Fibroblast of lung (primary cell): ENCODE results near the gene ZFYVE28. TPM values are rescaled to one million over a fixed set of nuclear protein-coding genes. Genes with fewer than 3 reads are reported as not detected.

Source experiments
- DNase-seq, 2 donors: peaks; one replicate each; pipeline versions ENCODE4 v3.0.0 to v3.0.0-alpha.2; 2010; ENCODE audit warnings: low read depth in 2 of 2
- H2AFZ ChIP-seq: 2 replicates; pipeline ENCODE4 v1.5.1; 2012; ENCODE audit warnings: low read length, control low read depth, inconsistent platforms
- H3K27ac ChIP-seq: 2 replicates; pipeline ENCODE4 v1.5.1; 2011; ENCODE audit warnings: low read length, control low read depth; ENCODE audit not compliant: insufficient read depth
- H3K27me3 ChIP-seq: 2 replicates; pipeline ENCODE4 v1.5.1; 2011; ENCODE audit warnings: mild to moderate bottlenecking, low read length; ENCODE audit not compliant: control insufficient read depth, insufficient read depth
- H3K36me3 ChIP-seq: 2 replicates; pipeline ENCODE4 v1.5.1; 2011; ENCODE audit warnings: low read length; ENCODE audit not compliant: control insufficient read depth, insufficient read depth
- H3K4me1 ChIP-seq: 2 replicates; pipeline ENCODE4 v1.5.1; 2011; ENCODE audit warnings: low read length; ENCODE audit not compliant: control insufficient read depth, insufficient read depth; ENCODE audit errors: extremely low read depth
- H3K4me2 ChIP-seq: 2 replicates; pipeline ENCODE4 v1.5.1; 2011; ENCODE audit warnings: low read length, control low read depth; ENCODE audit not compliant: insufficient read depth; ENCODE audit errors: extremely low read depth
- H3K4me3 ChIP-seq, 4 experiments: fragments of 200-600 bp in 1 of 4; sonication (generic) in 1 of 4; replicated peaks in 1 of 4; 2 replicates each; pipeline ENCODE4 v1.5.1; 2011 to 2016; ENCODE audit warnings: low read length in 4 of 4, low read depth in 3 of 4, mild to moderate bottlenecking in 3 of 4, control low read depth in 2 of 4, inconsistent platforms in 1 of 4, mixed read lengths in 1 of 4; ENCODE audit not compliant: insufficient read depth in 1 of 4; ENCODE audit errors: control extremely low read depth in 1 of 4
- H3K79me2 ChIP-seq: 2 replicates; pipeline ENCODE4 v1.5.1; 2012; ENCODE audit warnings: mild to moderate bottlenecking, low read length, inconsistent platforms; ENCODE audit not compliant: control insufficient read depth, insufficient read depth
- H3K9ac ChIP-seq: 2 replicates; pipeline ENCODE4 v1.5.1; 2011; ENCODE audit warnings: mild to moderate bottlenecking, low read length, control low read depth; ENCODE audit not compliant: insufficient read depth
- H3K9me3 ChIP-seq: 2 replicates; pipeline ENCODE4 v1.5.1; 2012; ENCODE audit warnings: low read depth, low read length; ENCODE audit not compliant: control insufficient read depth, insufficient read depth
- H4K20me1 ChIP-seq: 2 replicates; pipeline ENCODE4 v1.5.1; 2011; ENCODE audit warnings: low read length; ENCODE audit not compliant: control insufficient read depth, insufficient read depth; ENCODE audit errors: extremely low read depth
- CTCF ChIP-seq, 2 donors: IDR thresholded peaks in 1 of 2; conservative IDR thresholded peaks in 1 of 2; 1 replicate in 1 of 2; 2 replicates in 1 of 2; pipeline ENCODE4 v1.5.1; 2011 to 2012; ENCODE audit warnings: low read length in 2 of 2, control low read depth in 1 of 2, inconsistent platforms in 1 of 2, low read depth in 1 of 2, mild to moderate bottlenecking in 1 of 2
- EZH2 ChIP-seq: IDR thresholded peaks from 2 replicates; pipeline ENCODE4 v1.5.1; 2012; ENCODE audit warnings: low read length, control low read depth, mild to moderate bottlenecking; ENCODE audit errors: missing control alignments
- polyA plus RNA-seq, 2 donors: library from polyadenylated mRNA; depleted of rRNA in 1 of 2; stranded (reverse) in 1 of 2; unstranded in 1 of 2; fragments of >200 nt; gene quantifications; 2 replicates each; pipeline ENCODE4 v1.2.1, GENCODE V29; 2011 to 2012; ENCODE audit warnings: missing spikeins in 1 of 2
- total RNA-seq: library from RNA; depleted of rRNA; stranded (reverse); fragments of >200 nt; gene quantifications from 2 replicates; pipeline ENCODE4 v1.2.1, GENCODE V29; 2014

Gene ZFYVE28
- total and polyA plus RNA-seq, 2 donors (not counting 1 experiment from before 2014, with no cell fraction given) = 2.4 to 11.6 TPM

GRCh38 chr4:2245057-2245786, 173.2 kb downstream of the ZFYVE28 start:
- Histone ChIP-seq H3K4me1 (peaks cover 2% of the 10 kb centered on the region), H4K20me1 (no peaks in the 10 kb centered on the region), H3K27me3 (no peaks in the 10 kb centered on the region), H3K27ac (no peak overlapping the region), H3K9ac (no peak overlapping the region), H2AFZ (no peak overlapping the region), H3K9me3 (no peaks in the 10 kb centered on the region), H3K4me3 (no peak overlapping the region), H3K4me2 (no peak overlapping the region), H3K79me2 (peaks cover 15% of the 10 kb centered on the region), H3K36me3 (peaks cover 12% of the 10 kb centered on the region)
- no peak for DNase-seq
- TF ChIP-seq EZH2 (no peak), CTCF (conservative IDR thresholded peaks at IDR 0.05 in 1 of 2, IDR thresholded peaks at IDR 0.05 in 1 of 2; ENCODE audit: low read depth in 1 of 2, low read length in 2 of 2) (no peak)

- Histone ChIP-seq H3K27me3 (no peaks in the 10 kb centered on the region), H3K9me3 (no peaks in the 10 kb centered on the region), H3K79me2 (peaks cover 29% of the 10 kb centered on the region), H3K27ac (no peak overlapping the region), H3K9ac (no peak overlapping the region), H3K36me3 (peaks cover 2% of the 10 kb centered on the region), H2AFZ (peak overlapping the region; percentile 47), H3K4me1 (peaks cover 2% of the 10 kb centered on the region), H3K4me2 (peak overlapping the region; percentile 62), H3K4me3 (no peak overlapping the region), H4K20me1 (no peaks in the 10 kb centered on the region)
- peak; percentile 29 to 58 for DNase-seq
- TF ChIP-seq EZH2 (no peak), CTCF (conservative IDR thresholded peaks at IDR 0.05 in 1 of 2, IDR thresholded peaks at IDR 0.05 in 1 of 2; ENCODE audit: low read depth in 1 of 2, low read length in 2 of 2) (peak; percentile 19 to 31)
Observed at GRCh38 chr4:2243681-2244380, 174.6 kb downstream of the ZFYVE28 start.
